ENCODE measurements around the gene RNF121. TPM values are rescaled to one million over a fixed set of nuclear protein-coding genes. Genes with fewer than 3 reads are reported as not detected.

Gene RNF121
- polyA plus RNA-seq, 2 donors, result 9.6 to 15.2 TPM

DNA sequence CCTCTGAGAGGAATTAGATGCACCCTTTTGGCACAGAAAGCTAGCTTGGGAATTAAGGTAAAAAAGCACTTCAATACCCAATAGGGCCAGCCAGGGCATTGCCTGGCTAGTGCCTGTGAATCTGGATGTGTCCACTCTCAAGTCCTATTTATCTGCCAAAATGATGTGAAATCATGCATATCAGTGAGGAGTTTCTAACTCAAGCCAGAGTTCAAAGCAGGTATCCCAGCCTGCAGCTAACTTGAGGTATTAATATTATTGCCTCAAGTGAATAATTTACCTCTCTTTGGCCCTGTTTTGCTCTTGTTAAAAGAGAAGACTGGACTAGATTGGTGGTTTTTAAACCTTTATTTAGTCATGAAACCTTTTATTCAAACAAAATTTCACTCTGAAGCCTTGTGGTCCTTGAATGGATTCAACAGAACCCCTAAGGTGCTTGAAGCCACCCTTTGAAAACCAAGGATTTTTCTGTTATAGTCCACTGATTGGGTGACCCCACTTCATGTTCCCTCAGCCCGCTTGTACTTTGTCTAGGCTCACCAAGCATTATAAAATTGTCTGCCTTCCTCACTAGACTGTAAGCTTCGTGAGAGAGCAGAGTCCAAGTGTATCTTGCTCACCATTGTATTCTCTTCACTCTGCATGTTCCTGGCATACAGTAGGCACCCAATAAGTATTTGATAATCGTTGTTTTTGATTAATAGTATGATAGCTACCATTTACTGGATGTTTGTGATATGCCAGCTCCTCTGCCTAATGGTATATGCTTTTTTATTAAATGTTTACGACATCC is 4.5 kb downstream of the RNF121 start:
- Histone ChIP-seq H3K27me3 (ENCODE audit: control insufficient read depth in 1 of 2, insufficient read depth in 2 of 2, low read length in 2 of 2) (no peaks in the 10 kb centered on the region), H3K4me1 (ENCODE audit: control insufficient read depth in 2 of 2, insufficient read depth in 2 of 2, low read length in 1 of 2) (peaks cover 0 to 4% of the 10 kb centered on the region in 2 donors), H3K27ac (ENCODE audit: low read depth in 2 of 2, low read length in 1 of 2) (no peak overlapping the region), H3K4me3 (ENCODE audit: low read depth in 1 of 2, low read length in 2 of 2) (no peak overlapping the region), H3K9me3 (ENCODE audit: control insufficient read depth in 2 of 2, insufficient read depth in 1 of 2, low read depth in 1 of 2, low read length in 1 of 2) (no peaks in the 10 kb centered on the region), H3K36me3 (ENCODE audit: control insufficient read depth in 2 of 2, insufficient read depth in 2 of 2, low read length in 1 of 2) (no peaks in the 10 kb centered on the region)
- WGBS, 2 donors, result 83 to 89% methylated on average over 4 of the region's 4 CpGs

DNA sequence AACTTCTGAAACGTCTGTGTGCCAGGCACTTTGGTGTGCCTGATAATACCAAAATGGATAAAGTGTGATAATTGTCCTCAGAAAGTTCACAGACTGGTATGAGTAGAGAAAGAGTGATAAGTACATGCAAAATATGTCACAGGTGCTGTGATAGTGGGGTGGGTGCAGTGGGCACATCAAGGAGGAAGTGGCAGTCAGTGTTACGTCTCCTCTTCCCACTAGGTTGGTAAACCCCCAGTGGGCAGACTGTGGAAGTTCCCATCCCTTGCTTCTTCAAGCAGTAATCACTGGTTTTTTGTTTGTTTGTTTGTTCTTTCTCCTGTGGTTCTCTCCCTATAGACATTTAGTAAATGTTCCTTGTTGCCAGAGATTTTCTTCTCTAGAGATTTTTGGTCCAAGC is 5.4 kb downstream of the RNF121 start:
- Histone ChIP-seq H3K4me3 (ENCODE audit: low read depth in 1 of 2, low read length in 2 of 2) (no peak overlapping the region), H3K27ac (ENCODE audit: low read depth in 2 of 2, low read length in 1 of 2) (no peak overlapping the region), H3K36me3 (ENCODE audit: control insufficient read depth in 2 of 2, insufficient read depth in 2 of 2, low read length in 1 of 2) (no peaks in the 10 kb centered on the region), H3K27me3 (ENCODE audit: control insufficient read depth in 1 of 2, insufficient read depth in 2 of 2, low read length in 2 of 2) (no peaks in the 10 kb centered on the region), H3K4me1 (ENCODE audit: control insufficient read depth in 2 of 2, insufficient read depth in 2 of 2, low read length in 1 of 2) (peaks cover 0 to 4% of the 10 kb centered on the region in 2 donors), H3K9me3 (ENCODE audit: control insufficient read depth in 2 of 2, insufficient read depth in 1 of 2, low read depth in 1 of 2, low read length in 1 of 2) (no peaks in the 10 kb centered on the region)
- WGBS, 2 donors, result 47 to 54% methylated on average over 2 of the region's 2 CpGs

DNA sequence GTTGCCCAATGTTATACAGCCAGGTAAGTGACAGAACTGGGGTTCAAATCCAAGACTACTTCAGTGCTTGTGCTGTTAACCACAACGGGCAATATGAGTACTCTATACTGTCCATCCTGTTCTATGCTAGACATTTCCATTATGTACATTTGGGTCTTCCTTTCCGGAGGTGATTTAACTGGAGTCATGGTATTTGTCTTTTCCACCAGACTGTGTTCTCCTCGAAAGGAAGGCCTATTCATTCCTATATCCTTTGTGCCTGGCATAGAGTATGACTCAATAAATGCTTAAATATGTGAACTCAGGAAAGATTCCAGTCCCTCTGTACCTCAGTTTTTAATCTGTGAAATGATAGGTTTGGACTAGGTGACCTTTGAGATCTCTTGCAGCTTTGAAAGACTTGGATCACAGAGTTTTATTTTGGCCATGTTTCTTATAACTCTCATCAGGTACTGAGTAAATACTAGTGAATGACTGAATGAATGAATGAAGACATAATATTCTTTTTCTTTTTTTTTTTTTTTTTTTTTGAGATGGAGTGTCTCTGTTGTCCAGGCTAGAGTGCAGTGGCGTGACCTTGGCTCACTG is 6.6 kb downstream of the RNF121 start:
- 86 to 87% methylated on average over 4 of the region's 4 CpGs for WGBS, 2 donors
- H3K27ac ChIP-seq (ENCODE audit: low read depth in 2 of 2, low read length in 1 of 2), result no peak overlapping the region
- no peak overlapping the region for H3K4me3 ChIP-seq (ENCODE audit: low read depth in 1 of 2, low read length in 2 of 2)
- no peaks in the 10 kb centered on the region for H3K36me3 ChIP-seq (ENCODE audit: control insufficient read depth in 2 of 2, insufficient read depth in 2 of 2, low read length in 1 of 2)
- no peaks in the 10 kb centered on the region for H3K4me1 ChIP-seq (ENCODE audit: control insufficient read depth in 2 of 2, insufficient read depth in 2 of 2, low read length in 1 of 2)
- H3K9me3 ChIP-seq (ENCODE audit: control insufficient read depth in 2 of 2, insufficient read depth in 1 of 2, low read depth in 1 of 2, low read length in 1 of 2), result no peaks in the 10 kb centered on the region
- no peaks in the 10 kb centered on the region for H3K27me3 ChIP-seq (ENCODE audit: control insufficient read depth in 1 of 2, insufficient read depth in 2 of 2, low read length in 2 of 2)

DNA sequence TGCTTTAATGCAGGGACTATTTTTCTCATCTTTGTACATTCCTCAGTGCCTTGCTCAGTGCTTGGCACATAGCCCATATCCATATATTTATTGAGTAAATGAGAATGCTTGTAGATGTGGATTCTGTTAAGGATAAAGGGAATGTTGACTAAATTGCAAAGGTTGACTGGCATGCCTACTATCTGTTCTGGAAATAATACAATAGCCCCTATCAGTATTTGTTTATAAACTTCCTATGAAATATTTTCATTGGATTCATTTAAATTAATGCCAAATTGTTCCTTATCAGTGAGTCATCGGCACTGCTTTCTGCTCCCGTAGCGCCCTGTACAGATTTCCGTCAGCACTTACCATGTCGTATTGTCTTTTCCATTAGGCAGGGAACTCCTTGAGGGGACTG is 8.0 kb downstream of the RNF121 start:
- no peaks in the 10 kb centered on the region for H3K36me3 ChIP-seq (ENCODE audit: control insufficient read depth in 2 of 2, insufficient read depth in 2 of 2, low read length in 1 of 2)
- H3K27ac ChIP-seq (ENCODE audit: low read depth in 2 of 2, low read length in 1 of 2), result no peak overlapping the region
- no peak overlapping the region for H3K4me3 ChIP-seq (ENCODE audit: low read depth in 1 of 2, low read length in 2 of 2)
- H3K27me3 ChIP-seq (ENCODE audit: control insufficient read depth in 1 of 2, insufficient read depth in 2 of 2, low read length in 2 of 2), result no peaks in the 10 kb centered on the region
- H3K9me3 ChIP-seq (ENCODE audit: control insufficient read depth in 2 of 2, insufficient read depth in 1 of 2, low read depth in 1 of 2, low read length in 1 of 2), result no peaks in the 10 kb centered on the region
- WGBS, 2 donors, result 50 to 61% methylated on average over 5 of the region's 5 CpGs
- no peaks in the 10 kb centered on the region for H3K4me1 ChIP-seq (ENCODE audit: control insufficient read depth in 2 of 2, insufficient read depth in 2 of 2, low read length in 1 of 2)

DNA sequence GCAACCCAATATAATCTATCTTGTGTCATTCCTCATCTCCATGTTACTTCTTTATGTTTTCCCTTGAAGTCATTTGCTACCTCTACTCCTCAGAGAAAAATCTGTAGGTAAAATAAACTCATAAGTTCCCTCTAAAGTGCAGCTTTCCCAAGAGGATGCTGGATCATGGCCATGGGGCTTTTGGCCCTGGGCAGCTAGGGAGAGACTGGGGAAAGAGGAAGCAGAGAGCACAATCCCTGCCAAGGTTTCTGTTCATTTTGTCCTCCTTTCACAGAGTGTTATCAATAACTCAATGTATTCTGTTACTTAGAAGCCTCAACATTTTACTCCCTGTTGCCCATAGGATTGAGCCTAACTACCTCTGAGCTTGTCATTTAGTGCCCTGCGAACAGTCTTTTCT is 9.0 kb downstream of the RNF121 start:
- H3K36me3 ChIP-seq (ENCODE audit: control insufficient read depth in 2 of 2, insufficient read depth in 2 of 2, low read length in 1 of 2), result no peaks in the 10 kb centered on the region
- H3K27ac ChIP-seq (ENCODE audit: low read depth in 2 of 2, low read length in 1 of 2), result no peak overlapping the region
- no peaks in the 10 kb centered on the region for H3K27me3 ChIP-seq (ENCODE audit: control insufficient read depth in 1 of 2, insufficient read depth in 2 of 2, low read length in 2 of 2)
- WGBS, 2 donors, result 91 to 94% methylated on average over 1 of the region's 1 CpG
- H3K4me3 ChIP-seq (ENCODE audit: low read depth in 1 of 2, low read length in 2 of 2), result no peak overlapping the region
- H3K4me1 ChIP-seq (ENCODE audit: control insufficient read depth in 2 of 2, insufficient read depth in 2 of 2, low read length in 1 of 2), result no peaks in the 10 kb centered on the region
- no peaks in the 10 kb centered on the region for H3K9me3 ChIP-seq (ENCODE audit: control insufficient read depth in 2 of 2, insufficient read depth in 1 of 2, low read depth in 1 of 2, low read length in 1 of 2)

GRCh38 chr11:71940561-71941219 is 11.8 kb downstream of the RNF121 start:
- no peak overlapping the region for H3K27ac ChIP-seq (ENCODE audit: low read depth in 2 of 2, low read length in 1 of 2)
- no peak overlapping the region for H3K4me3 ChIP-seq (ENCODE audit: low read depth in 1 of 2, low read length in 2 of 2)
- H3K36me3 ChIP-seq (ENCODE audit: control insufficient read depth in 2 of 2, insufficient read depth in 2 of 2, low read length in 1 of 2), result no peaks in the 10 kb centered on the region
- no peaks in the 10 kb centered on the region for H3K9me3 ChIP-seq (ENCODE audit: control insufficient read depth in 2 of 2, insufficient read depth in 1 of 2, low read depth in 1 of 2, low read length in 1 of 2)
- WGBS, 2 donors, result 86 to 88% methylated on average over 6 of the region's 6 CpGs
- no peaks in the 10 kb centered on the region for H3K27me3 ChIP-seq (ENCODE audit: control insufficient read depth in 1 of 2, insufficient read depth in 2 of 2, low read length in 2 of 2)
- no peaks in the 10 kb centered on the region for H3K4me1 ChIP-seq (ENCODE audit: control insufficient read depth in 2 of 2, insufficient read depth in 2 of 2, low read length in 1 of 2)

- H3K4me3 ChIP-seq (ENCODE audit: low read depth in 1 of 2, low read length in 2 of 2), result no peak overlapping the region
- H3K27ac ChIP-seq (ENCODE audit: low read depth in 2 of 2, low read length in 1 of 2), result no peak overlapping the region
- WGBS, 2 donors, result 68 to 69% methylated on average over 2 of the region's 2 CpGs
- H3K9me3 ChIP-seq (ENCODE audit: control insufficient read depth in 2 of 2, insufficient read depth in 1 of 2, low read depth in 1 of 2, low read length in 1 of 2), result no peaks in the 10 kb centered on the region
- no peaks in the 10 kb centered on the region for H3K36me3 ChIP-seq (ENCODE audit: control insufficient read depth in 2 of 2, insufficient read depth in 2 of 2, low read length in 1 of 2)
- H3K4me1 ChIP-seq (ENCODE audit: control insufficient read depth in 2 of 2, insufficient read depth in 2 of 2, low read length in 1 of 2), result no peaks in the 10 kb centered on the region
- no peaks in the 10 kb centered on the region for H3K27me3 ChIP-seq (ENCODE audit: control insufficient read depth in 1 of 2, insufficient read depth in 2 of 2, low read length in 2 of 2)
Observed at GRCh38 chr11:71946144-71946571, 17.3 kb downstream of the RNF121 start.

DNA sequence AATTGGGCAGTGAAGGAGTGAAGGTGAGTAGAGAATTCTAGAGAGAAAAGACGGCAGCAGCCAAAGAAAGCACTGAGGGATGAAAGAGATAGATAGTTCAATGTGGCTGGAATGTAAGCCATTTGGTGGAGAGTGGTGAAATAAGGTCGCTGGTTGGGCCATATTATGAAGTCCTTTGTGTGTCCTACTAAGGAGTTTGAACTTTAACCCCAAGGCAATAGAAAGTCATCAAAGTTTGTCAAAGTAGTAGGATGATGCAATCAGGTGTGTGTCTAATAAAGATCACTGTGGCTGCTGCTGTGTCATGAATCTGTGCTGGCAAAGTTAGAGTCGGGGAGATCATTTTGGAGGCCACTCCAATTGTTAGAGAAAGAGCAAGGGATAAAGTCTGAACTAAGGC is 18.7 kb downstream of the RNF121 start:
- 76 to 87% methylated on average over 3 of the region's 3 CpGs for WGBS, 2 donors
- H3K4me1 ChIP-seq (ENCODE audit: control insufficient read depth in 2 of 2, insufficient read depth in 2 of 2, low read length in 1 of 2), result no peaks in the 10 kb centered on the region
- H3K27me3 ChIP-seq (ENCODE audit: control insufficient read depth in 1 of 2, insufficient read depth in 2 of 2, low read length in 2 of 2), result no peaks in the 10 kb centered on the region
- no peaks in the 10 kb centered on the region for H3K36me3 ChIP-seq (ENCODE audit: control insufficient read depth in 2 of 2, insufficient read depth in 2 of 2, low read length in 1 of 2)
- no peak overlapping the region for H3K4me3 ChIP-seq (ENCODE audit: low read depth in 1 of 2, low read length in 2 of 2)
- H3K27ac ChIP-seq (ENCODE audit: low read depth in 2 of 2, low read length in 1 of 2), result no peak overlapping the region
- no peaks in the 10 kb centered on the region for H3K9me3 ChIP-seq (ENCODE audit: control insufficient read depth in 2 of 2, insufficient read depth in 1 of 2, low read depth in 1 of 2, low read length in 1 of 2)

DNA sequence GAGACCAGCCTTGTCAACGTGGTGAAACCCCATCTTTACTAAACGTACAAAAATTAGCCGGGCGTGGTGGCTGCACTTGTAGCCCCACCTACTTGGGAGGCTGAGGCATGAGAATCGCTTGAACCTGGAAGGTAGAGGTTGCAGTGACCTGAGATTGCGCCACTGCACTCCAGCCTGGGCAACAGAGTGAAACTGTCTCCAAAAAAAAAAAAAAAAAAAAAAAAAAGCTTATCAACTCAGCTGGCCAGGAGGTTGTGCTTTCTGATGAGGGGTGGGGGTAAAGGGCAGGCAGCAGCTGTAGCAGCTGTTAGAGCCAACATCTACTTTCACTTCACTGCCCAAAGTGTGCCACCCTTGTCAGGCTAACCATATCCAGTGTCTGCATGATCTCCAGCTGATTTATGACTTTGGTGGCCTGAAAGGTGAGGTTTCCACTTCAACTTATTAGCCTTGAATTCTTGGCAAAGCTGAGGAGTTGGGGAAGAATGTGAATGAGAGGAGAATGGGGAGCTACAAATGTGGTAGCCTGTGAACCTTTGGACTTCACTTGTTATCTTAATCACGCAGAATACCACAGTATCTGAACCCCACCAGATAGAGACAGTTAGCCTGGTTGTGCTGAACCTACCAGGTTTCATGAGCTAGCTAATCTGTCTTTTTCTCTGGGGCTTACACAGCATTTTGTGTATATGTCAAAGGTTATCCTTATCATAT is 19.6 kb downstream of the RNF121 start:
- WGBS, 2 donors, result 70 to 88% methylated on average over 7 of the region's 7 CpGs
- no peaks in the 10 kb centered on the region for H3K27me3 ChIP-seq (ENCODE audit: control insufficient read depth in 1 of 2, insufficient read depth in 2 of 2, low read length in 2 of 2)
- no peaks in the 10 kb centered on the region for H3K36me3 ChIP-seq (ENCODE audit: control insufficient read depth in 2 of 2, insufficient read depth in 2 of 2, low read length in 1 of 2)
- H3K9me3 ChIP-seq (ENCODE audit: control insufficient read depth in 2 of 2, insufficient read depth in 1 of 2, low read depth in 1 of 2, low read length in 1 of 2), result no peaks in the 10 kb centered on the region
- no peak overlapping the region for H3K27ac ChIP-seq (ENCODE audit: low read depth in 2 of 2, low read length in 1 of 2)
- H3K4me3 ChIP-seq (ENCODE audit: low read depth in 1 of 2, low read length in 2 of 2), result no peak overlapping the region
- no peaks in the 10 kb centered on the region for H3K4me1 ChIP-seq (ENCODE audit: control insufficient read depth in 2 of 2, insufficient read depth in 2 of 2, low read length in 1 of 2)

Measured in esophagus (tissue), 2 donors.